CMK (cell line): Measurements from ENCODE around the gene SPHK1.

Experiments used
- DNase-seq: peaks from one replicate; pipeline ENCODE4 v3.0.0-alpha.2; 2010; ENCODE audit warnings: low read depth

The SPHK1 gene

DNA sequence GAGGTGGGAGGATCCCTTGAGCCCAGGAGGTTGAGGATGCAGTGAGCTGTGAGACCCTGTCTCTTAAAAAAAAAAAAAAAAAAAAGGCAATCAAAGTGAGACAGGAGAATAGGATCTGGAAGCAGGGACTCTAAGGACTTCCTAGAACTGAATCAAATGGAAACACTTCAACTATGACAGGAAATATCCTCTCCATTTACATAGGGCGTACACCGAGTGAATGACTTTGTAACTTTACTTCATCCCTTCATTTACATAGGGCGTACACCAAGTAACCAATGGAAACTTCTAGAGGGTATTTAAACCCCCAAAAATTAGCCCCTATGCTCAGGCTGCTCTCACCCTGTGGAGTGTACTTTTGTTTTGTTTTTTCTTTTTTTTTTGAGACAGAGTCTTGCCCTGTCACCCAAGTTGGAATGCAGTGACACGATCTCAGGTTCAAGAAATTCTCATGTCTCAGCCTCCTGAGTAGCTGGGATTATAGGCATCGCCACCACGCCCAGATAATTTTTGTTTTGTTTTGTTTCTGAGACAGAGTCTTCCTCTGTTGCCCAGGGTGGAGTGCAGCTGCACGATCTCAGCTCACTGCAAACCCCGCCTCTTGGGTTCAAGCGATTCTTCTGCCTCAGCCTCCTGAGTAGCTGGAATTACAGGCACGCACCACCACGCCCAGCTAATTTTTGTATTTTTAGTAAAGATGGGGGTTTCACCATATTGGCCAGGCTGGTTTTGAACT is 21.1 kb upstream of the SPHK1 start:
- DNase-seq = no peak

DNA sequence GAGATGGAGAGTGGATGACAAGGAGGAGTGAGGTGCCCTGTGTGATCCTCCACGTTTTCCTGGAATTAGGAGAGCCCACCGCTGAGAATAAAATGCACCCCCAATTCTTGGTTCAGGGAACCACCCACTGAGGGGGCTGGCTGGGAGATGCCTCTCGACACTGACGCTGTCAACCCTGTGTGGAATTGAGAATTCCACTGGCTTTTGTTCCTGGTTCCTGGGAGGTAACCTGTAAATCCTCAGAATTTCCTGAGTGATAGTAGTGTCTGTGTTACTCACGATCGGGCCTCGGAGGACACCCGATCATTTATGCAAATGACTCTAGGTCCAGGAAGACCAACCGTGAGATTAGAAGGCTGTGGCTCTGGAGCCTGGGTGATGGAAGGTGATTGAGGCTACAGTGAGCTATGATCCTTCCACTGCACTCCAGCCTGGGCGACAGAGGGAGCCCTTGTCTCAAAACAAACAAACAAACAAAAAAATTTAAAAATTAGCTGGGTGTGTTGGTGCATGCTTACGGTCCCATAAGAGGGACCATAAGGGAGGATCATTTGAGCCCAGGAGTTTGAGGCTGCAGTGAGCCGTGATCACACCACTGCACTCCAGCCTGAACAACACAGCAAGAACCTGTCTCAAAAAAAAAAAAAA is 19.0 kb upstream of the SPHK1 start:
- DNase-seq = no peak

DNA sequence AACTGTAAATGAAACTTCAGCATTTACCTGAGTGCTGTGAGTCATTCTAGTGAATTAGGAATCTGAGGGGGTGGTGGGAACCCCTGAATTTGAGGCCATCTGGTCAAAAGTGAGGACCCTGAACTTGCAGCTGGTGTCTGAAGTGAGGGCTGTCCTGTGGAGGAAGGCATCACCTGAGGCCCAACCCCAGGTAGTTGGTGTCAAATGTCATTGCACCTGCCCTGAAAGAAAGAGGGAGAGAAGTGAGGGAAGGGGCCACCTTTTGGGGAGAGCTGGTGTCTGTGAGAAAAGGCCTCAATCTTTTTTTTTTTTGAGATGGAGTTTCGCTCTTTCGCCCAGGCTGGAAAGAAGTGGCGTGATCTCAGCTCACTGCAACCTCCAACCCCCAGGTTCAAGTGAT is 18.2 kb upstream of the SPHK1 start:
- no peak for DNase-seq

DNA sequence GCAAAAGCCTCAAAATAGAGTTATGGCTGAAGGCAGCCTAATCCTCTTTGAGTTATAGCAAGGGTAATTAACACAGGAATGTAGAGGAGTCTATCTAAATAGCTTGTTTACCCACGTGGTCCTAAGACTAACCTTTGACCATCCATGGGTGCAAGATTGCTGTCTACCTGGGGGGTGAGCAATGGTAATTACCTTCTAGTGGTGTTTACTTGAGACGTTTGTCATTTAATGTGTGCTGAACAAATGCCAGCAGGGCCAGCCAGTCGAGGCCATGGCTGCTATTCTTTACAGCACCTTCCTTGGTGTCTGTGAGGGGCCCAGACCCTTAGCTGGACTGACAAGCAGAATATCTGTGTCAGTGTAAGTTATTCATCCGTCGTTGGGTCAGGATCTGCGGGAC is 16.8 kb upstream of the SPHK1 start:
- no peak for DNase-seq

DNA sequence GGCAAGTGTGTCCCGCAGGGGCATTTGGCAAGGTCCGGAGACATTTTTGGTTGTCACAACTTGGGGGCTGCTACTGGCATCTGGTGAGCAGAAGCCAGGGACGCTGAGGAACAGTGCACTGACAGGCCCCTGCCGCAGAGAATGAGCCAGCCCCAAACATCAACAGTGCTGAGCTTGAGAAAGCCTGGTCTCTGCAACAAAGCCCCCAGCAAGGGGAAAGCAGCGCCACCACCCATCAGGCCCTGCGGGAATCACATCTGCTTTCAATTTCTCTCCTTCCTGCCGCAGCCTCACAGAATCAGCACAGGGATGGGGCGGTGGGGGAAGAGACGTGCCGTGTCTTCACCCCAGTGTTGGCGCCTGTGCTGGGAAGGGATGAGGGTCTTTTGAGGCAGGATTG is 15.9 kb upstream of the SPHK1 start:
- DNase-seq = no peak

DNA sequence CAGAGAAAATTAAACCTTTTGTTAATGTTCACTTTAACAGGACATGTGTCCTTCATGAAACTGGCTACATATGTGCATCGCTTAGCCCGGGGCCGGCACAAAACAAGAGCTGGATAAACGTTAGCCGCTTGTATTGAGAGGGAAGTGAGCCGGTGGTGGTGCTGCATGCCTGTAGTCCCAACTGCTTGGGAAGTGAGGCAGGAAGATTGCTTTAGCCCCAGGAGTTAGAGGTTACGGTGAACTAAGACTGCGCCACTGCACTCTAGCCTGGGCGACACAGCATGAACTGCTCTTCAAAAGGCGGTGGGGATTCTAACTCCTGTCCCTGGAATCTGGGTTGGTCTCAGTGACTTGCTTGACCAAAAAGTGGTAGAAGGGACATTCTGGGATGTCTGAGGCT is 15.0 kb upstream of the SPHK1 start:
- no peak for DNase-seq

DNA sequence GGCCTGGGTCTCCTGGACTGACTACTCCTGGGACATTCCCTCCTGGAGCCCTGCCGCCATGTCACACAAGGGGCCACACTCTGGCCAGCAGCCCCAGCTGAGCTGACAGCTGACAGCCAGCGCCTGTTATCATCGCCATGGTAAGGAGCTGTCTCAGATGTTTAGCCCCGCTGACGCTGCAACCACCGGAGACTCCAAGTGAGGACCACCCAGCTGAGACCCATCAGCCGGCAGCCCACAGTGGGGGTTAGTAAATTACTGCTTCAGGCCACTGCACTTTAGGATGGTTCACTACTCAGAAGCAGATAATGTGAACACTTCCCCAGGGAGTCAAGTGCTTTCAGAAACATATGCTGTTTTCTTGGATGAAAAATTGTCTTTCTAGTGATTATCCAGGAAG is 14.6 kb upstream of the SPHK1 start:
- DNase-seq = no peak

DNA sequence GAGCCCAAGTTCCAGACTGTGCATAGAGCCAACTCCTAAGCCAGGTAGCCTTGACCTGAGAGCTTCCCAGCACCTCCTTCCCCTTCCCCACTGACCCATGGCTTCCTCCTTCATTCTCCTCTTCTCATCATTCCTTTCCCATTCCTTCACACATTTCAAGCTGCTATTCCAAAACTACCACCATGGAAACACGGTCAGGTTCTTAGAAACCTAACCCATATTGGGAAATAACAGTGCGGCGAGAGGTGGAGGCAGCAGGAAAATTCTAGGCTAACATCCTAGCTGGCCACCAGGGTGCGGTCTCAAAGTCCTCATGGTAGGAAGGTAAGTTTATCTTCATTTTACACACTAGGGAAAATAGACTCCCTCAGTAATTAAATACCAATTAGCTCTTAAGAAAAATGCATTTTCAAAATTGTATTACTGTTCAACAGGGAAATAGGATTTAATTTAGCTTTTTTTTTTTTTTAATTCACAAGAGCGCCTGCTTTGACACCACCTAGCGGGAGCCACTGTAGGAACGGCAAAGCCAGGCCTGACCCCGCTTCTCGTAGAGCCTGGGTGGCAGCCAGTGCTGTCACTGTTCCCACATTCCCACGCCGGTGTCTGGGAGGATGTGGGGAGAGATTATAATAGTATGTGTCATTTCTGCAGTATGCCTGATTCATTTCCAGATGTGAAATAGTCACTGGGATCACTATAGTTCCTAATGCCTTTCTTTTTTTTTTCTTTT is 14.0 kb upstream of the SPHK1 start:
- DNase-seq = no peak

DNA sequence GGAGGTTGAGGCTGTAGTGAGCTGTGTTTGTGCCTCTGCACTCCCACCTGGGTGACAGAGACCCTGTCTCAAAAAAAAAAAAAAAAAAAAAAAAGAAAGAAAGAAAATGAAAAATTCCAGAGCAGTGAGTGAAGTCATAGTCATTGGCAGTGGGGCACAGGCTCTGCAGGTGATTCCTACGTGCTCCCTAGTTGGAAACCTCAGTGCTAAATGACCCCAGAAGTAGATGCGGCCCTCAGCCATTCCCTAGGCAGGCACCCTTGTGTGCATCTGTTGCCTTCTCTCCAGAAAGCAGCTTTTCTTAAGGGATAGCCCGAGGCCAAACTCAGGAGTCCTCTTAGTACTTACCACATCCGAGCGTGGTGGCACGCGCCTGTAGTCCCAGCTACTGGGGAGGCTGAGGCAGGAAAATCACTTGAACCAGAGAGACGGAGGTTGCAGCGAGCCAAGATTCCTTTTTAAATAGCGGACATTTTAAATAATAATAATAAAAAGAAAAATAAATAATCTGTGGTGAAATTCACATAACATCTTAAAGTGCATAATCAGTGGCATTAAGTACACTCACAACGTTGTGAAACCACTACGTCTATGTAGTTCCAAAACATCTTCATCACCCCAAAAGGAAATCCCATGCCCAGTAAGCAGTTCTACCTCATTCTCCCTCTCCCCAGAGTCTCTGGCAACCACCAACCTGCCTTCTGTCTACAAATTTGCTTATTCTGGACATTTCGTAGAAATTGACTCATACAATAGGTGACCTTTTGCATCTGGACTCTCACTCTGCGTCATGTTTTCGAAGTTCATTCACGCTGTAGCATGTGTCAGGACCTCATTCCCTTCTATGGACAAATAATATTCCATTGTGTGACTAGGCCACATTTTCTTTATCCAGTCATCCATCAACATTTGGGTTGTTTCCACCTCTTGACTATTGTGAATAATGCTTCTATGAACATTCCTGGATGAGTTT is 12.5 kb upstream of the SPHK1 start:
- DNase-seq = no peak

DNA sequence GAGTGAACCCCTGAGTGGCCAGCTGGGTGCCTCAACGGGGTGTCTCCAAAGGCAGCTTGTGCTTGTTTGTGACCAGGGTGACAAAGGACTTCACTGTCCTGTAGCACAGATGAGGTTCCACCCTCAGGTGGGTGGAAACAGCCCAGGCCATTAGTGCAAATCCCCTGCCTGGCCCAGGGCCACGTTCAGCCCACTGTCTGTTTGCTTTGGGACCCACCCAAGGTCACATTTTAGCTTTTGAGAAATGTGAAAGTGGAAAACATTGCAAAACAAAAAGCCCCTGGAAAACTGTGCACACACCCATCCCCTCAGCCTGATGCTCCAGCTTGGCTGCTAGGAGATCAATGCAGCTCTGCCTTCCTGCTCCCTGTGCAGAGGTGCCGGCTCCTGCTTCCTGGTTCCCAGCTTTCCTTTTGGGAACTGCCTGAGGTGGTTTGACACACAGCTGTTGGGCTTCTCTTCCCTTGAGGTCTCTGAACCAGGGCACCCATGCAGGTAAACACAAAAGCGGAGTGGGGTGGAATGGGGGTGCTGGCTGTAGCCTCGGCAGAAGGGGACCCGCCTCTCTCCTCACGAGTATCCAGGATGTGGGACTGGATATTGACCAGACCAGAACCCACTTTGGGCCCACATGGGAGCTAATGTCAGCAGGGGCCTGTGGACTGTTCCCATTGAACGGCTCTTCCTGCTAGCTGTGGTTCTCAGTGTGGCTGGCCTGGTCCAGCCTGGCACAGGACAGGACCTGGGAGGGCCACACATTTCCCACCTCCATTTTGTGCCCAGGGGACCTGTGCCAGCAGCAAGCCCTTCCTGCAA is 7.9 kb upstream of the SPHK1 start:
- DNase-seq = no peak

DNA sequence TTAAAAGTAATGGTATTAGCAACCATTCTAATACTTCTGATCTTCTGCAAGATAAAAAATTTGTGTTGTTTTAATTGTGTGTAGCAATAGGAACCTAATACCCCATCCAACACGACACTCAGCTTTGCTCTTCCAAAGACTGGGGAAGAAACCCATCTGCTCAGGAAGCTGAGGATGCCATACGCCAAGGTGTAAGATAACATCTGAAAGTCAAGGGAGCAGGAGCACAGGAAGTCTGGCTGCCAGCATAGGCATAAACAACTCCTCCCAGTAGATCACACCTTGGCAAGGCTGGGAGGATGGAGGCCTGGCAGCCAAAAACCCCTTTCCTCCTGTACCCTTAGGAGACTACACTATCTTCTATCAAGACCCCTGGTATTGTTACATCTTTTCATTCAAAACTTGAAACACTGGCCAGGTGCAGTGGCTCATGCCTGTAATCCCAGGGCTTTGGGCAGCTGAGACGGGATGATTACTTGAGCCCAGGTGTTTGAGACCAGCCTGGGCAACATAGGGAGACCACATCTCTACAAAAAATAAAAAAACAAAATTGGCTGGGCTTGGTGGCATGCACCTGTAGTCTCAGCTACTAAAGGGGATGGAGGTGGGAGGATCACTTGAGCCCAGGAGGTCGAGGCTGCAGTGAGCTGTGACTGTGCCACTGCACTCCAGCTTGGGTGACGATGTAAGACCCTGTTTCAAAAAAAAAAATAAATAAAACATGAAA is 5.7 kb upstream of the SPHK1 start:
- DNase-seq = no peak

DNA sequence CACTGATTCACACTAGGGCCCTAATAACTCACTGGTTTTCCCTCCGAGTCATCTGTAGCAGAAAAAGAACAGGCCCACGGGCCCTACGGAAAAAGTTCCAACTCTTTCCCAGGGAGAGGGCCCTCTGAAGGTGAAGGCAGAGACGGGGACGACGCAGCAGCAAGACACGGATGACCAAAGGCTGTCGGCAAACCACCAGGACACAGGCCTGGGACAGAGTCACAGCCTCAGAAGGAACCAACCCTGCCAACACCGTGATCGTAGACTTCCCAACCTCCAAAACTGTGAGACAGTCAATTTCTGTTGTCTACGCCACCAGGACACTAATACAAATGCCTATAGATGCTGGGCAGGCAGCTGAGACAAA is 5.2 kb upstream of the SPHK1 start:
- DNase-seq = no peak

DNA sequence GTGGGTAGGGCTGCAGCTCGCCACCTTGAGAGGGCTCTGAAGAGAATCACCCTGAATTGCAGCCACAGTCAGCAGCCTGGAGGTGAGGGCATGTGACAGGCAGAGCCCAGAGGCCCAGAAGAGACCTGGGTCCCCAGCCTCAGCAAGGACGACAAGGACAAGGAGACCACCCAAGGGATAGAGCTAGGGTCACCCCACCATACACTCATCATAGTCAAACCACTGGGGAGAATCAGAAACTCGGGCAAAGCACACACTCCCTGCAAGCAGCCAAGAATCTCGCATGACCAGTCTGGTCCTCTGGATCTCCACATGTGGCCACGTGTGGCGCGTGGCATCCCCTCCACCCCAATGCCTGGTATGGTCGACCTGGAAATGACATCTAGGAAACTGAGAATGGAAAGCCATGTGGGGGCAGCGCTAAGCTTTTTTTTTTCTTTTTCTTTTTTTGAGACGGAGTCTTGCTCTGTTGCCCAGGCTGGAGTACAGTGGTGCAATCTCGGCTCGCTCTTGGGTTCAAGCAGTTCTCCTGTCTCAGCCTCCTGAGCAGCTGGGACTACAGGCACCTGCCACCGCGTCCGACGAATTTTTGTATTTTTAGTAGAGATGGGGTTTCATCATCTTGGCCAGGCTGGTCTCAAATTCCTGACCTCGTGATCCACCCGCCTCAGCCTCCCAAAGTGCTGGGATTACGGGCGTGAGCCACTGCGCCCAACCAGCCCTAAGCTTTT is 4.6 kb upstream of the SPHK1 start:
- no peak for DNase-seq

DNA sequence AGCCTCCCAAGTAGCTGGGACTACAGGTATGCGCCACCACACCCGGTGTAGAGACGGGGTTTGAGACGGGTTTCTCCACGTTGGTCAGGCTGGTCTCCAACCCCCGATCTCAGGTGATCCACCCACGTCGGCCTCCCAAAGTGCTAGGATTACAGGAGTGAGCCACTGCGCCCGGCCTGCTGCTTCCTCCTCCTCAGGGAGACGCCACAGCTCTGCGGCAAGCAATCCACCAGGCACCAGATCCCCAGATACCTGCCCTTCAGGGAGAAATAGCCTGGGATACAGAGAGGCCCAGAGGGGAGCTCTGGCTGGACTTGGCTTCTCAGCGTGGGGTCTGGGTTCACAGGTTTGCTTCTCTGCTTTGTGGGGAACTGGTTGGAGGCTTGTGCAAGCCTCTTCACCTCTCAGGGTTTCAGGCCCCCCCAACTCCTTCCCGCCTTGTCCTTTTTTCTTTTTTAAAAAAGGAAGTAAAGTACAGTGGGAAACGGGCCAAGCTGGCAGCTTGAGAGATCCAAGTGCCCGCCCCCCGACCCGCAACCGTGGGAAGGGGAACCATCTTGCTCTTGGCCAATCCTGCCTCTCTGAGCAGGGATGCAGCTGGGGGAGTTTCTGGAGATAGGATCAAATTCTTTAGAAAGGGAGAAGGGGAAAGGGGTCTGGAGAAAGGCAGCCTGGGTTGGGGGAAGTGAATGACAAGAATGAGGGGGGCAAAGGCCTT is 2.6 kb upstream of the SPHK1 start:
- no peak for DNase-seq

DNA sequence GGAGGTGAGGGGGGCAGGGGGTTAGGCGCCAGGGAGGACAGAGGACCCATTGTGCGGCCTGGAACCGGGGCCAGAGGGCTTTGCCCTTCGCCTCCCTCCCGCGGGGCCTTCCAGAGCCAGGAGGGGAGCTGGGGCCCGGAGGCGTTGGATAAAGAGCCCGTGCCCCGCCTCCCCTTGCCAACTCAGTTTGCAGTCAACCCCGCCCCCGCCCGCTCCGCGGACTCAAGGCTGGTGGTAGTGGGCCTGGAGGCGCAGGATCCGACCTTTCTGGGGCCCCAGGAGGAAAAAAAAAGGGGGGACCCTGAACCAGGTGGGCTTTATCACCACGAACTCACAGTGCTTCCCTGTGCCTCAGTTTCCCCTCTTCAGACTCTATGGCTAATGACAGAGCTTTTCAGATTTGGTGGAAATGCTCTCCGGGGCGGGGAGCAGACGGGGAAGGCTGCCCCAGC is 2.0 kb upstream of the SPHK1 start:
- no peak for DNase-seq

DNA sequence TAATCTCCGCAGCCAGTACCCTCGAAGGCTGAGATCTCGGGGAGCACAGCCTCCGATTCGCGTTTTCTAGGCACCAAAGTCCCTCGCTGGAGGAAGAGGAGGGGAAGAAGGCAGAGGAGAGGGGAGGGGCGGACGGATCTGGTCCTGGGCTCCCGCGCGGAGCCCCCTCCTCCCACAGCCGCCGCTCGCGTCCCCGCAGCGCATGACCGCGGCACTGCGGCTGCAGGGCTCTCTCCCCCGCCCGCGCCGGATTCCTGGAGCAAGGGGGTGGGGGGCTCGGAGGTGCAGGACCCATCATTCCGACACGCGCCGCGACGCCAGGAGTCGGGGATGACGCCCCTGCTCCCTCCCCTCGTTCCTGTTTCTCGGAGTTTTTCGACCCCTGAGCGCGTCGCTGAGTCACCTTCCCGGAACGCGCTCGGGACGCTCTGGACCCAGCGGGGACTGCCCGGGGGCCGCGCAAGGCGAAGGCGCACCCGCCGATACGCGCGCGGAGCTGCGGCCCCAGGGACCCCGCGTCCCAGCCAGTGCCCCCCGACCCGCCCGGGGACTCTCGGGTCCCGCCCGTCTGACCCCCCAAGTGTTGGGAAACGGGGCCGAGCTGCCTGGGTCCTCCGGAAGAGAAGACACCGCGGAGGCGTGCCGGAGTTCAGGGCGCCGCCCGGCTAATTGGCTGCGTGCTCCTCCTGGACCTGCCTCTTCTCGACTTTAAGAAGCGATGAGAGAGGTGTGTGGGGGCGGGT is 1.4 kb upstream of the SPHK1 start:
- DNase-seq = no peak

DNA sequence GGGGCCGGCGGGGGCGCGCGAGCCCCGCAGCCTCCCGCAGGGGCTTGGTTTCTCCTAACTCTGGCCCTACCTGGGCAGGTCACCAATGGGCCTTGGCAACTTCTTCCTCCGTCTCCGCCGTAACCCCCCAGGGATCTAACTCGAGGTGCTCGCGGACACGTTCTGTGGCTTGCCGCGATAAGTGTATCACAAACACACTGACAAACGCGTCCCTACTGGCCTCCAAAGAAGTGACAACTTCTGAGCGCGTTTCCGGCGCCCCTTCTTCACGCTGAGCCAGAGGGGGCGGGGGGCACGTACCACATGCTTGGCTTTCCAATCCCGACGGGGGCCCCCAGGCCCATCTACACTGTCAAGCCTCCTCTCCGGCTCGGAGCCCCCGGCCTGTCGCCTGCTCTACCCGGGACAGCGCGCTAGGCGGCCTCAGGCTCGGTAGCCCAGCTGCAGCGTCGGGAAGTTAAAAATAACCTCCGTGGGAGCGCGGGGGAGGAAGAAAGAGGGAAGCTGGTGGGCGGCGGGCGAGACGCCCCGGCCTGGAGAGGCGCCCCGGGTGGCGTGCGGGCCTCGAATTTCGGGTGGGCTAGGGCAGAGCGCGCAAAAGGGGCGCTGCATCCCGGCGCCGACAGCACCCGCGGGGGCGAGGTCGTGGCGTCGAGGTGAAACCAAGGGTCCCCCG is 725 bp upstream of the SPHK1 start:
- DNase-seq = no peak
